ENCODE results near the gene CASKIN1.

DNA sequence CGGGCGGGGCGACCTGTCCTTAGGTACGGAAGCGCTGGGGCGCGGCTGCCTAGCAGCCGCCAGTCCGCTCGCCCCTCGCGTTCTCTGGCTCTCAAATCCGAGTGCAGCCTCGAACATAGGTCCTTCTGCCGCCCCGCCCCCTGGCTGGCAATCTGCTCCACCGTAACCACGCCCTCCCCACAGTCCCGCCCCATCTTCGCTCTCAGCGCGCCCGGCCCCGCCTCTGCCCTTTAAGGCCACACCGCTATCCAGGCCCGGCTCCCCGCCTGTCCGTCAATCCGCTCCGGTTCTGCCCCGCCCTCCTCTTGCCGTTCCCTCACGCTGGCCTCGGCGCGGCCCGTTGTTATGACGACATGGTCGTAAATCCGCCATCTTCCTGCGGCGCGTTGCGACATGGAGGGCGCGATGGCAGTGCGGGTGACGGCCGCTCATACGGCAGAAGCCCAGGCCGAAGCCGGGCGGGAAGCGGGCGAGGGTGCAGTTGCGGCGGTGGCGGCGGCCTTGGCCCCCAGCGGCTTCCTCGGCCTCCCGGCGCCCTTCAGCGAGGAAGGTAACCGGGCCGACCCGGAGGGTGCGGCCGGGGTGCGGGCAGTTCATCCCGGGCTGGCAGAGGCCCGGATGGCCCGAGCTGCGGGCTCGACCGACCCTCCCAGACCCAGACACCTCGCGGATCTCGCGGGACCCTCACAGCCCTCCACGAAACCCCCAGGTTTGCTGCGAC lies 27.0 kb upstream of the CASKIN1 start, which contains the start of gene E4F1:
- TF ChIP-seq, protein P1, sequence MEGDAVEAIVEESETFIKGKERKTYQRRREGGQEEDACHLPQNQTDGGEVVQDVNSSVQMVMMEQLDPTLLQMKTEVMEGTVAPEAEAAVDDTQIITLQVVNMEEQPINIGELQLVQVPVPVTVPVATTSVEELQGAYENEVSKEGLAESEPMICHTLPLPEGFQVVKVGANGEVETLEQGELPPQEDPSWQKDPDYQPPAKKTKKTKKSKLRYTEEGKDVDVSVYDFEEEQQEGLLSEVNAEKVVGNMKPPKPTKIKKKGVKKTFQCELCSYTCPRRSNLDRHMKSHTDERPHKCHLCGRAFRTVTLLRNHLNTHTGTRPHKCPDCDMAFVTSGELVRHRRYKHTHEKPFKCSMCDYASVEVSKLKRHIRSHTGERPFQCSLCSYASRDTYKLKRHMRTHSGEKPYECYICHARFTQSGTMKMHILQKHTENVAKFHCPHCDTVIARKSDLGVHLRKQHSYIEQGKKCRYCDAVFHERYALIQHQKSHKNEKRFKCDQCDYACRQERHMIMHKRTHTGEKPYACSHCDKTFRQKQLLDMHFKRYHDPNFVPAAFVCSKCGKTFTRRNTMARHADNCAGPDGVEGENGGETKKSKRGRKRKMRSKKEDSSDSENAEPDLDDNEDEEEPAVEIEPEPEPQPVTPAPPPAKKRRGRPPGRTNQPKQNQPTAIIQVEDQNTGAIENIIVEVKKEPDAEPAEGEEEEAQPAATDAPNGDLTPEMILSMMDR (IDR thresholded peaks at IDR 0.05 in 8 of 11, conservative IDR thresholded peaks at IDR 0.05 in 3 of 11): peak in 8 of 11 experiments; percentile 21 to 64 (median 42)
- TF ChIP-seq POLR2A (IDR thresholded peaks at IDR 0.05): peak; percentile 57 to 86 (median 62)

All from spleen (tissue), 7 donors.